Neuron (in vitro differentiated cells): ENCODE data around the gene GLRX5.

Source experiments
- H2AFZ ChIP-seq: one replicate; pipeline ENCODE4 v1.6.1; 2013; ENCODE audit warnings: low read depth, mild to moderate bottlenecking, inconsistent platforms, low read length, moderate library complexity
- H3K27me3 ChIP-seq: one replicate; pipeline ENCODE4 v1.6.1; 2013; ENCODE audit warnings: low read length; ENCODE audit not compliant: insufficient read depth
- H3K36me3 ChIP-seq: one replicate; pipeline ENCODE4 v1.6.1; 2013; ENCODE audit warnings: low read length; ENCODE audit not compliant: insufficient read depth
- H3K4me1 ChIP-seq: one replicate; pipeline ENCODE4 v1.6.1; 2013; ENCODE audit warnings: low read length; ENCODE audit not compliant: insufficient read depth
- H3K4me3 ChIP-seq: 2 replicates; pipeline ENCODE4 v1.5.1; 2013; ENCODE audit warnings: mild to moderate bottlenecking, low read length, moderate library complexity
- H3K9me3 ChIP-seq: one replicate; pipeline ENCODE4 v1.6.1; 2013; ENCODE audit warnings: low read length

GLRX5 gene

DNA sequence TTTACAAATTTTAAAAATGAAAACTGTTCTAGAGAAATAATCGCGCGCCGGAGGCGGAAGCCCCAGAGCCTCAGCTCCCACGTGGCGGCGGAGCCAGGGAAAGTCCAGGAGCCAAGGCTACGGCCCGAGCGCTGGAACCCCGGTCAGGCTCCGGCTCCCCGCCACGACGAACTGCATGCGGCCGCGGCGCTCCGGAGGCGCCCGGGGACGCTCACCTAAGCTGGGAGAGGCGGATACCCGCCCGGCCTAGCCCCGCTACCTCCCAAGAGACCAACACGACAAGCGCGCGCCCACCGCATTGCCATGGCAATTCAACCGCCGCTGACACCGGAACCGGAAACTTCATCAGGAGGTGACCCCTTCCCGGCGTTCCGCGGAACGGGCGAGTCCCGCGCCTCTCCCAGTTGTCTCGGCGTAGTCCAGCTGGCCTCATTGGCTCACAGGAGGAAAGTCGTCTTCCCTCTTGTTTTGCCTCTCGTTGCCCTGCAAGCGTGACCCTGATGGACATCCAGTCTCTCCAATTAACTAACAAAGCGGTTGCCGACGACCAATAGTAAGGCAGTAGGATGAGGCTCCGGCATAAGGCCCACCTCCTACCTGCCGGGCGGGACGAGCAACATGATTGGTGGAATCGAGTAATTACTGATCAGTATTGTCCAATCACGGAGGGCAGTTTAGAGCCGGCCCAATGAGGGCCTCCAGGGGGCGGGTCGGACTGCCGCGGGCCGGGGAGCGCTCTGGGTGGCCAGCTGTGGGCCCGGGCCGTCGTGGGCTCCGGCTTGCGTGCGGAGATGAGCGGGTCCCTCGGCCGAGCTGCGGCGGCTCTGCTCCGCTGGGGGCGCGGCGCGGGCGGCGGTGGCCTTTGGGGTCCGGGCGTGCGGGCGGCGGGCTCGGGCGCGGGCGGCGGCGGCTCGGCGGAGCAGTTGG, at the start of gene GLRX5:
Gene GLRX5 (plus strand): TSS at position 752 of the 927 bp plus-strand sequence. CDS start 40 bp downstream, at position 792.
- H3K27me3 ChIP-seq = no peaks in the 10 kb centered on the region
- peak within 1 kb of the TSS; percentile 99 for H3K4me3 ChIP-seq
- H3K36me3 ChIP-seq = no peaks in the 10 kb centered on the region
- peak within 1 kb of the TSS; percentile 37 for H2AFZ ChIP-seq
- H3K4me1 ChIP-seq = peaks cover 47% of the 10 kb centered on the region
- no peaks in the 10 kb centered on the region for H3K9me3 ChIP-seq

DNA sequence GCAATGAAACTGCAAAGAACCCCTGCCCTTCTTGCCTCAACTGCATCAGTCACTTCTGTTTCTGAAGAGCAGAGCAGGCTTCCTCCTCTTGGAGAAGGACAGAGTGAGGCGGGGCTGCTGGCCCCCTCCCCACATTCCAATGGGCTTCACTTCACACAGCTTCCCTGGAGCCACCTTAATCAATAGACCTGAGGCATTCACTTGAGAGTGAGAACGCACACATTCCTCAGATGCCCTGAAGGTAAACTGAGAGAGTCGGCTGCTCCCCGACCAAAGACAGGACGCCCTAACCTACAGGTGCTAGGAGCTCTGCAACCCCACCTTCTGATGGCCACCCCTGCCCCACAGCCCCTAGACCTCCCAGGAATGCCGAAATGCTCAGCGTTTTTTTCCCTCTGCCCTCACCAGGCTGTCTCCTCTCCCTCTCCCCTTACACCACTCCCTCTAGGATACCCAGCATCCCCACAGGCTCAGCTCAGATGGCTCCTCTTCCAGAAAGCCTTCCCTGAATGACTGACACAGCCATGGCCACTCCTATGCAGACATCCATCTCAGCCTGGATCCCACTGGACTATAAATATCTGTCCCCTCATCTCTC, 49.5 kb upstream of the GLRX5 start:
- no peak overlapping the region for H3K4me3 ChIP-seq
- no peaks in the 10 kb centered on the region for H3K4me1 ChIP-seq

GRCh38 chr14:95486875-95487668, 47.8 kb upstream of the GLRX5 start:
- Histone ChIP-seq H3K4me1 (no peaks in the 10 kb centered on the region), H2AFZ (no peak overlapping the region), H3K36me3 (no peaks in the 10 kb centered on the region), H3K27me3 (peaks cover 35% of the 10 kb centered on the region), H3K9me3 (no peaks in the 10 kb centered on the region), H3K4me3 (no peak overlapping the region)

More for the DNA sequence above, 49.5 kb upstream of the GLRX5 start:
- H3K9me3 ChIP-seq = no peaks in the 10 kb centered on the region
- H3K36me3 ChIP-seq = no peaks in the 10 kb centered on the region
- no peak overlapping the region for H2AFZ ChIP-seq
- H3K27me3 ChIP-seq = peaks cover 42% of the 10 kb centered on the region

DNA sequence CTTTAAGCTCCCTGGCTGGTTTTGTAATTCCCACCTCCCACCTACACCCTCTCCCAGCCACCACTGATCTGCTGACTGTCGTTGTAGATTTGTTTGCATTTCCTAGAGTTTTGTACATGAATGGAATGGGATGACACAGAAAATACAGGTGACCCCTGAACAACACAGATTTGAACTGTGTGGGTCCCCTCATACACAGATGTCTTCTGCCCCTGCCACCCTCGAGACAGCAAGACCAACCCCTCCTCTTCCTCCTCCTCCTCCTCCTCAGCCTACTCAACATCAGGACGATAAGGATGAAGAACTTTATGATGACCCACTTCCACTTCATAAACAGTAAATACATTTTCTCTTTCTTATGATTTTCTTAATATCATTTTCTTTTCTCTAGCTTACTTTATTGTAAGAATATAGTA, 47.2 kb upstream of the GLRX5 start:
- Histone ChIP-seq H3K9me3 (no peaks in the 10 kb centered on the region), H3K4me1 (no peaks in the 10 kb centered on the region), H2AFZ (no peak overlapping the region), H3K27me3 (peaks cover 32% of the 10 kb centered on the region), H3K4me3 (no peak overlapping the region), H3K36me3 (no peaks in the 10 kb centered on the region)

- Histone ChIP-seq H3K4me3 (no peak overlapping the region), H3K27me3 (peaks cover 23% of the 10 kb centered on the region), H2AFZ (no peak overlapping the region), H3K9me3 (no peaks in the 10 kb centered on the region), H3K36me3 (no peaks in the 10 kb centered on the region), H3K4me1 (no peaks in the 10 kb centered on the region)
These were observed 46.3 kb upstream of the GLRX5 start for GRCh38 chr14:95488376-95489213.

GRCh38 chr14:95489214-95490137, 45.4 kb upstream of the GLRX5 start:
- Histone ChIP-seq H3K36me3 (no peaks in the 10 kb centered on the region), H2AFZ (no peak overlapping the region), H3K9me3 (no peaks in the 10 kb centered on the region), H3K27me3 (peaks cover 15% of the 10 kb centered on the region), H3K4me3 (no peak overlapping the region), H3K4me1 (no peaks in the 10 kb centered on the region)

- no peak overlapping the region for H3K4me3 ChIP-seq
- H3K9me3 ChIP-seq = no peaks in the 10 kb centered on the region
- no peaks in the 10 kb centered on the region for H3K36me3 ChIP-seq
- H3K4me1 ChIP-seq = no peaks in the 10 kb centered on the region
- peaks cover 12% of the 10 kb centered on the region for H3K27me3 ChIP-seq
- no peak overlapping the region for H2AFZ ChIP-seq
These were observed 44.7 kb upstream of the GLRX5 start for GRCh38 chr14:95490138-95490509.

DNA sequence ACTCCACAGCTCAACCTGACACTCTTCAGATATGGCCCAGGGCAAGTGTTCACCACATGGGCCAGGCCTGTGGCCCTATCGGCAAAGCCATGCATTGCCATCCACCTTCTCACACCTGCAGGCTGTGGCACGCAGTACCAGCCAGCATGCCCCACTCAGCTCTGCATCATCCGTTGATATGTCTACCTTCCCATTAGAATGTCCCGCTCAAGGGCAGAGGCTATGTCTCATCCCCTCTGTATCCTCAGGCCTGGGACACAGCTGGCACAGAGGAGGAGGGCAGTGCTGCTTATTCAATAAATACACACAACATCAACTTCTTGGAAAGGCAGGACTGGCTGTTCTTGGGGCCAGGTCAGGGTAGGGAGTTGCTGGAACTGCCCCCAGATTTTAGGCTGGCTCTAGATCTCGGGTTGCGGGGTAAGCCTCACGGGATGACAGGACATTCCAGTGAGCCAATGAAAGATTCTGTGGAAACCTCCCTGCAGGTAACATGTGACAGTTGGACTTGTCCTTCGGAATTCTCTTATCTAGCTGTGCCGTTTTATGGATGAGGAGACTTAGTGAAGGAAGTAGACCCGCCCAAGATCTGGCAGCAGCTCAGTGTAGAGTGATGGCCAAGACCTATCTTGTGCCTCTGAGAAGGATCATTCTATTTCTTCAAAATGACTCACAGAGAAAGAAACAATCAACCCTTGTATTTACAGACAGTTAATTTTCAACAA, 44.0 kb upstream of the GLRX5 start:
- no peak overlapping the region for H3K4me3 ChIP-seq
- no peaks in the 10 kb centered on the region for H3K4me1 ChIP-seq
- H3K36me3 ChIP-seq = no peaks in the 10 kb centered on the region
- no peaks in the 10 kb centered on the region for H3K9me3 ChIP-seq
- no peak overlapping the region for H2AFZ ChIP-seq
- H3K27me3 ChIP-seq = peaks cover 10% of the 10 kb centered on the region

- Histone ChIP-seq H3K36me3 (no peaks in the 10 kb centered on the region), H3K4me3 (no peak overlapping the region), H3K27me3 (peaks cover 5% of the 10 kb centered on the region), H2AFZ (no peak overlapping the region), H3K9me3 (no peaks in the 10 kb centered on the region), H3K4me1 (peaks cover 10% of the 10 kb centered on the region)
These were observed 42.8 kb upstream of the GLRX5 start for GRCh38 chr14:95491936-95492608.

GRCh38 chr14:95493503-95493902, 41.3 kb upstream of the GLRX5 start:
- Histone ChIP-seq H3K27me3 (peaks cover 5% of the 10 kb centered on the region), H3K9me3 (no peaks in the 10 kb centered on the region), H3K4me3 (no peak overlapping the region), H3K4me1 (peaks cover 10% of the 10 kb centered on the region), H3K36me3 (no peaks in the 10 kb centered on the region), H2AFZ (no peak overlapping the region)

DNA sequence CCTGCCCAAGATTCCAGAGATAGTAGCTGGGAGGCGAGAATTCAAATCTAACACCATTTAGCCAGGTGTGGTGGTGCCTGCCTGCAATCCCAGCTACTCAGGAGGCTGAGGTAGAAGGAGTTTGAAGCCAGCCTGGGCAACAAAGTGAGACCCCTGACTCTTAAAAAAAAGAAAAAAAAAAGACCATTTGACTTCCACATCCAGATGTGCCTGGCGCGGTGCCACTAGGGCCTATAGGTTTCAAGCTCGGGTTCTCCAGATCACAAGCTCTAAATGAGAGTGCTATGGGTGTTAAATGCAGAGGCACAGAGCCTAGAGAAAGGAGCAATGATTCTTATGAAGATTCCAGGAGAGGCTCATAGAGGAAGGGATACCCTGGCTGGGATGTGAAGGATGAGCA, 40.9 kb upstream of the GLRX5 start:
- no peak overlapping the region for H3K4me3 ChIP-seq
- no peaks in the 10 kb centered on the region for H3K36me3 ChIP-seq
- no peak overlapping the region for H2AFZ ChIP-seq
- peaks cover 5% of the 10 kb centered on the region for H3K27me3 ChIP-seq
- no peaks in the 10 kb centered on the region for H3K9me3 ChIP-seq
- H3K4me1 ChIP-seq = peaks cover 10% of the 10 kb centered on the region
